Stimulated activated CD4-positive, alpha-beta T cell treated with anti-CD3 and anti-CD28 coated beads, Interleukin-12 subunit alpha, Interleukin-12 subunit beta, amount 100 ng/mL, for 48 hours (primary cell): ENCODE data around the gene TMTC2.

ENCODE experiments used
- DNase-seq, 3 donors: peaks; one replicate each; pipeline ENCODE4 v3.0.0-alpha.2; 2020; ENCODE audit warnings: low read depth in 2 of 3, low spot score in 1 of 3

TMTC2 gene

DNA sequence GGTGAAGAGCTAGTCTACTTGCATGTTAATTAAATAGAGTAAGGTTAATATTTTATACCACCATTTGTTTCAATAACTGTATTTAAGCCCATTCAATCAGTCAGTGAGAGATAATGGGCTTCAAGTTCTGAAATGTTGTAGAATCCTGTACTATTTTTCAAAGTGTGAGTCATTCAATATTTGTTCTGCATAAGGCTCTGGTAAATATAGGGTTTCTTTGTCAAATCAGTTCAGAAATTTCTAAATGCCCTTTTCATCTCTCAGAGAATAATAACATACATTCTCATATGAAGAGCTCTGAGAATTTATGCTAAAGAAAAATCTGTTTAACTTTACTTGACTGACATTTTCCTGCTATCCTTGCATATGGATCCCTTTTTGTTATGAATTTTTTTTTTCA lies 493.3 kb downstream of the TMTC2 start:
- no peak for DNase-seq

DNA sequence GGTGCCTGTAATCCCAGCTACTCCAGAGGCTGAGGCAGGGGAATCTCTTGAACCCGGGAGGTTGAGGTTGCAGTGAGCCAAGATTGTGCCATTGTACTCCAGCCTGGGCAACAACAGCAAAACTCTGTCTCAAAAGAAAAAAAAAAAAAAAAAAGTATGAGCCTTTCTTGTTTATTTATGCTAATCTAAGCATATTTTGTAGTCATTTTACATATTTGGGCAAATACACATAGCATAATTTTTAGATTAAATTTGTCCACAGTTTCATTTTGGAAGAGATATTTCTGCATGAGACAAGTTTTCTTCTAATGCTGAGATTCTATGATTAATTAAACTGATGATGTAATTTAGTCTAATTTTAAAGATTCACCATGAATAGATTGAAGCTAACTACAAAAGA lies 494.4 kb downstream of the TMTC2 start:
- no peak for DNase-seq

DNA sequence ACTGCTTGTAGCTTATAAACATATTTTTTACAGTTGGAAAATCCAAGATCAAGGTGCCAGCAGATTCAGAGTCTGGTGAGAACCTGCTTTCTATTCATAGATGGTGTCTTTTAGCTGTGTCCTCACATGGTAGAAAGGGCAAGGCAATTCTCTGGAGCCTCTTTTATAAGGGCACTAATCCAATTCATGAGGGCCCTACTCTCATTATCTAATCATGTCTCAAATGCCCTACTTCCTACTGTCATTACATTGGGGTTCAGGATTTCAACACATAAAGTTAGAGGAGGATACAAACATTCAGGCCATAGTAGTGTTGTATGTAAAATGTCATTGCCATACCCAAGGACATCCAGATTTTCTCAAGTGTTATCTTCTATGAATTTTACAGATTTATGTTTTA lies 496.4 kb downstream of the TMTC2 start:
- no peak for DNase-seq
